LHCN-M2 (cell line): ENCODE results near the gene RTKN2. TPM values are rescaled to one million over a fixed set of nuclear protein-coding genes. Genes with fewer than 3 reads are reported as not detected.

Experiments used
- DNase-seq: peaks from one replicate; pipeline ENCODE4 v3.0.0-alpha.2; 2012; ENCODE audit warnings: low read depth
- total RNA-seq: library from RNA; depleted of rRNA; stranded (reverse); fragments of >200 nt; gene quantifications from 2 replicates; pipeline ENCODE4 v1.2.3, GENCODE V29; 2014

The RTKN2 gene
- total RNA-seq, 1 experiment from 2014 or later, result 8.6 TPM

DNA sequence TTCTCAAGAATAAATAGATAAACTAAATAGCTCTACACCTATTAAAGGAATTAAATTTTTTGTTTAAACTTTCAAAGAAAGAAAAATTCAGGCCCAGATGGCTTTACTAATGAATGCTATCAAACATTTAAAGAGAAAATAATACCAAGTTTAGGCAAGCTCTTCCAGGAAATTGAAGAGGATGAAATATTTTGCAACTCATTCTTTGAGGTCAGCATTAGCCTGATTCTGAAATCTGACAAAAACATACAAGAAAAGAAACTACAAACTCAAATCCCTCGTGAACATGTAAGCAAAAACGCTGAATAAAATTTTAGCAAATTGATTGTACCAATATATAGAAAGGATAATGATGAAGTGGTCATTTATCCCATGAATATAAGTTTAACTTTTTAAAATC, 93.4 kb downstream of the RTKN2 start:
- no peak for DNase-seq

DNA sequence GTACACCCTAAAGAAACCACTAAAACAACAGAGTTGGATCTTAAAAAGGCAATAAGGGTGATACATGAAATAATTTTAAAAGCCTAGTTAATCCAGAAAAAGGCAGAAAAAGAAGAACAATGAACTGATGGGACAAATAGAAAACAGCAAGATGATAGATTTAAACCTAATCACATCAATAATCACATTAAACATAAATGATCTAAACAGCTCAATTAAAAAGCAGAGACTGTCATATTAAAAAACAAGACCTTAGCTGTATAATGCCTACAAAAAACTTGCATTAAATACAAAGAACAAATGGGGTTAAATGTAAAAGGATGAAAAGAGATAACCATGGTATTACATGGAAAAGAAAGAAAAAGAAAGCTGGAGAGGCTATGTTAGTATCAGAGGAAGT, 96.2 kb downstream of the RTKN2 start:
- no peak for DNase-seq

DNA sequence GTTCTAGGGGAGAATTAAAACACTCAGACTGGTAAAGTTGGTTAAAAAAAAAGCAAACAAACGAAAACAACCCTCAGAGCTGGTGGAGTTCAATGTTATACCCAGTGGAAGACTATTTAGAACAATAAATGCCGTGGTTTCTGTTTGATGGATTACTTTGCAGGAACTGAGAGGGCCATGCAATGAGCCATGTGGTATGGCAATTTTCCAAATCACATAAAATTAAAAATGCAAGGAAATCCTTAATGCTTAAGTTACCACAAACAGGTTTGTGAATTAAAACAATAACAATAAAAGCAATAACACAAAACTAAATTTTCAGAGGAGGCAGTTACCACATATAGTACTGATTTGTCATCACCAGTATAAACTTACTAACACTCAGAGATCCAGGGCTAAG, 96.9 kb downstream of the RTKN2 start:
- peak; percentile 72 for DNase-seq

GRCh38 chr10:62170732-62171131, 97.9 kb downstream of the RTKN2 start:
- DNase-seq, result no peak

DNA sequence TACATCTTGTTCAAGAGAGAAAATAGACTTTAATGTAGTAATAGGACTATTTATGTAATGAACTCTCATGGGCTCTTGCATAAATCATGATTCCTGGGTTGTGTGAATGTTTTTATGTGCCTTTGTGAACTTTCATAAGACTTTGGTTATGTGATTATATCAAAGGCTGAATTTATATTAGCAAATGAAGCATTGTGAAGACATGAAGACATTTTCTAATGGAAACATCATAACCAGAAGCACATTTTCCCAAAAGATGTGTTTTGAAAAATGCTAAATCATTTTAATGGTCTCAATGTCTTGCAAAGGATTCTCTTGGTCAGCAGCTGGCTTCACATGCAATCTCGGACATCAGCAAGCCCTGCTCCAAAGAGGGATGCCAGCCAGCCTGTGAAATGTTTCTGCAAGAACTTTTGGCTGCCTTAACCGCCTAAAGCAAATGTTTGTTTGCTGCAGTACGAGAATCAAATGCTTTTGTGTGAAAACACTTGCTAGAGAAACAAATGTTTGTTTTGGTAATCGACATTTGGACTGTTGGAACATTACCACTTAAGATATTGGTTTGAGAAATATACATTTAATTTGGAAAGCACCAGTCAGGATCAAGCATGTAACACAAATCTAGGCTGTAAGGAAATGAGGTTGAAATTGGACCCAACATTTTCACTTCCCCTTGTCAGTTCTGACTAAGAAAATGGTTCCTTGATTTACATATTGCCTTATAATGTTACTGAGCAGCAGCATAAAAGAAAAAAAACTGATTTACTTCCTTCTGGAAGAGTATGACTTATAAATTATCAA, 102.1 kb downstream of the RTKN2 start:
- DNase-seq, result peak; percentile 43

DNA sequence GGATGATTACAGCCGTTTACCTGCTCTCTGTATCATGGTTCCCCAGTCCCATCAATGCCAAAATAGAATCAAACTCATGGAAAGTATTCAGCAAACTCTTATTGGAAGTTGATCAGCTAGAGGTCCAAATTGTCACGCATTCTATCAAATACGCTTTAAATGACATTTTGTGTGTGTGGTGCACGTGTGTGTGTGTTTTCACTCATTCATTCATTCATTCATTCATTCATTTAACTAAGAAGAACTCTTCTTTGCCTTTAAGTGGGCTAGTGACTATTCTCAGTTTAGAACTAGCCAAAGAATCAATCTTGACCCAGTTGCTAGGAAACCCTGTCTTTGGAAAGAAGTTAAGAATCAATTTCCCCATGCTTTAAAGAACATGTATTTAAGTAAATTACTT, 102.8 kb downstream of the RTKN2 start:
- DNase-seq, result no peak

DNA sequence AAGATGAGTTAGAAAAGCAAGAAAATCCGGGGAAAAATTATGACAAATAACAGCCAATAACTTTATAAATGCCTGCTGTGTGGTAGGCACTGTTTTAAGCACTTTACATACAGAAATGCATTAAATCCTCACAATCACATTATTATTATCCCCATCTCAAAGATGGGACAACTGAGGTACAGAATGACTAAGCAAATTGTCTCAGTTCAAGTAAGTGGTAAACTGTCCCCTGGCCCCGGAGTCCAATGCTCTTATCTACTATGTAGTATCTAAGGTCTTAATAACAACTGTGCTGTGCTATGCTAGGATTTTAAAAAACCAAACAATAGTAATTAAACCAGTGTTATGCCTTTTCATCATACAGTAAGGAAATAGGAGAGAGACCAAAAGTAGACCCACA, 105.6 kb downstream of the RTKN2 start:
- DNase-seq, result no peak

GRCh38 chr10:62162261-62162981, 106.2 kb downstream of the RTKN2 start:
- DNase-seq, result no peak

DNA sequence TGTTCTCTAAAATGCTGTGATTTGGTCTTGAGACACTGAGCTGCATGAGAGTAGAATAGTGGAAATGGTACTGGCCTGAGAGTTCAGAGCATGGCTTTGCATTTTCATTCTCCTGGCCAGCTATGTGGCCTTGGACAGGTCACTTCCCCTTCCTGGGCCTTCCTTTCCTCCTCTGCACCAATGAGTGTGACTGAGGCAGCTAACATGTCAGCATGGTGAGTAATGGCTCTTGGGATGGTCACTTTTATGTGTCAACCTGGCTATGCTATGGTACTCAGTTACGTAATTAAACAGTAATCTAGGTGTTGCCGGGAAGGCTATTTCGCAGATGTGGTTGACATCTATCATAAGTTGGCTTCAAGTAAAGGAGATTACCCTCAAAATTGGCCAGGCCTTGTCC, 109.3 kb downstream of the RTKN2 start:
- no peak for DNase-seq

DNA sequence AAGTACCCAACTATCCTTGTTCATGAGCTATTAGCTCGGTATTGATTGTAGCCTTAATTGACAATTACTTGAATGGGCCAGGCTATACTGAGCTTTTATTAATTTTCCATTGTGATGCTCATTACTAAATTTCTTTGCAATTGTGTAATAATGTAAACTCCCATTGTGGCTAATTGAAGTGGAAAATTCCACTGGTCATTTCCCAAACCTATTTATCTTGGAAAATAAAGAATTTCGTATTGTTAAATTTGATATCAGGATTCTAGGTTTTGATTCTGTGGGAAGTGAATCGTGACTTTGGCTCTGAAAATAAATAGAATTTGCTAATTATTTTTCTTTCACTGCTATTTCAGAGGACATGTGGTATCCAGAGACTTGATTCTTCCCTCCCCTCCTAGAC, 111.0 kb downstream of the RTKN2 start:
- DNase-seq, result no peak

DNA sequence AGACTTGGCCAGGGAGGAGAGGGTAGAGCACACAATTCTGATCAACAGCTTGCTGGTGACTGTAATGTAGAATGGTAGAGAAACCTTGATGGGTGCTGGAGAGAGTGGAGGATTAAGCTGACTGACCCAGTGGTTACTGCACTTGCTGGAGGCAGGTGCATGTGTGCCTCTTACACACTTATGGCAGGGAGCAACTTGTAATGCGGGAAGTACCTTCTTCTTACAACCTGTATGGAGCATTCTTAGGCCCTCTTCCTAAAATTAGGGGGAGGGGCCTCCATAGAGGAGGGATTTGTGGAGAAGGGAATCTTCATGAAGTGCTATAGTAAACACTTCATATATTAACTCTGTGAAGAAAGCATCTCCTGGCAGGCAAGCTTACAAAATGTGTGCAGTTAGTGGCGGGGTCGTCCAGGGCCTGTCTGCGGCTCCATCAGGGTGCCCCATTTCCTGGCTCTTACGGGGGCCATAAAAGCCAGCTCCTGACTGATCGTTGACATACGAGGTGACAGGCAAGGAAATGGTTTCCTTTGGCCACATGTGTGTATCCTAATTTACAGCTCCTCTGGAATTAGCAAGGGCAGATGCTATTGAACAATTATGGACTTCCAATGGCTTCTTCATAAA, 113.5 kb downstream of the RTKN2 start:
- DNase-seq, result no peak

DNA sequence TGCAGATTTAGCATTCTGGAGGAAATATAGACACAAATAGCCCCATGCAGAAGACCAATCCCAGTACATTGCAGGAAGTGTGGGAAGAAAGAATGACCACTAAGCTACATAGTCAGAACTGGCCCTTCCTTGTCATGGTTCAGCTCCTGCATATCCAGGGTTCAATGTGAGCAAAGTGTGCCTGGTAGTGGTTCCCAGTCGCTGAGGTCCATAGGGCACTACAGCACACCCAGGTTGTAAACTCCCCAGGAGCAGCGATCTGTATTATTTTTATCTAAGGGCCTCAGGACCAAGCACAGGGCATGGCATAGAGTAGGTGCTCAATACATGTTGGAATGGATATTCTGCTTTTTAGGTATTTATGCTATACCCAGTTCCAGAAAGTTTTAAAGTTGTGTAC, 114.4 kb downstream of the RTKN2 start:
- no peak for DNase-seq

DNA sequence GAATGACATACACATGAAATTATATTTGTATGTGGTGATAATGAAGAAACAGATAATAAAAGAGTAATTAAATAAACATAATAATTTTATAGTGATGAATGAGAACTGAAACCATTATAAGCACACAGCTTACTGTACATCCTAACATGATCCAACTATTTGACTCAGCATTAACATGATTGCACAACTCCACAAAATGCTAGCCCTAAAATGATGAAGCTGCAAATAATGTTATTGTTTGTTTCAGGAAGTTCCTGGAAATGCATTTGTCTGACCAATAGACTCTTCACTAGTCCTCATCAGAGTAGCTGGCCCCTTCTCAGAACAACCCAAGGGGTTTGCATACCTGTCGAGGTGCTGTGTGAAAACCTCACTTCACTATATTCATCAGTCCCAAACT, 115.5 kb downstream of the RTKN2 start:
- DNase-seq, result peak; percentile 54

DNA sequence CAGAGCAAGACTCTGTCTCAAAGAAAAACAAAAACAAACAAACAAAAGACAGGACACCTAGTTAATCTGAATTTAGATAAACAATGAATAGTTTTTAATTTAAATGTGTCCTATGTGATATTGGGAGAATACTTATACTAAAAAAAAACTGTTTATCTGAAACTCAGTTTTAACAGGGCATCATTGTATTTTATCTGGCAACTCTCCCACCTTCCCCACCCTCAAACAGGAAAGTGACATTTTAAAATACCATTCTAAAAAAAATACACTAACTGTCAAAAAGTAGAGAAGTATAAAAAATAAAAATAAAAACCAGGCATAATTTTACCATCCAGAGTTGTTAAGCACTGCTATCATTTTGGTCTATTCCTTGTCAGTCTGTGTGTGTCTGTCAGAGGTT, 119.0 kb downstream of the RTKN2 start:
- DNase-seq, result no peak

GRCh38 chr10:62148155-62148554, 120.5 kb downstream of the RTKN2 start:
- no peak for DNase-seq

GRCh38 chr10:62147425-62147824, 121.2 kb downstream of the RTKN2 start:
- DNase-seq, result peak; percentile 7

- DNase-seq, result no peak
These were observed 131.7 kb downstream of the RTKN2 start for GRCh38 chr10:62136931-62137330.

- no peak for DNase-seq
These were observed 135.0 kb downstream of the RTKN2 start for GRCh38 chr10:62133618-62134017.
